ENCODE results near the gene PORCN.
"Not testable (repeated sequence)": the region's sequence is repeated elsewhere in the genome, so short reads cannot be mapped to it uniquely, and the experiment has no call there.

The PORCN gene

GRCh38 chrX:48555731-48556325, 47.0 kb downstream of the PORCN start:
- DNase-seq = not testable (repeated sequence)

GRCh38 chrX:48558271-48558670, 49.5 kb downstream of the PORCN start:
- no peak for DNase-seq

- DNase-seq = no peak
Measured at GRCh38 chrX:48559636-48560035, 50.8 kb downstream of the PORCN start.

GRCh38 chrX:48560056-48560455, 51.3 kb downstream of the PORCN start:
- DNase-seq = no peak

- DNase-seq = no peak
Measured at GRCh38 chrX:48560681-48561080, 51.9 kb downstream of the PORCN start.

- no peak for DNase-seq
Measured at GRCh38 chrX:48569958-48570357, 61.2 kb downstream of the PORCN start.

All from activated CD4-positive, CD25-positive, alpha-beta regulatory T cell (primary cell).